Loucy (cell line): ENCODE measurements around the gene ACSL5.

ENCODE experiments used
- CTCF ChIP-seq: fragments of 200-600 bp; sonication (generic); conservative IDR thresholded peaks from 2 replicates; pipeline ENCODE4 v1.5.1; 2014; ENCODE audit warnings: mild to moderate bottlenecking, antibody characterized with exemption, low read length
- EZH2phosphoT487 ChIP-seq: fragments of 200-600 bp; IDR thresholded peaks from 2 replicates; pipeline ENCODE4 v1.6.1; 2018; ENCODE audit warnings: antibody characterized with exemption, mild to moderate bottlenecking, moderate library complexity, borderline replicate concordance

- no peak for TF ChIP-seq CTCF
- TF ChIP-seq EZH2phosphoT487: no peak
Observed at GRCh38 chr10:112336556-112337201, 37.2 kb upstream of the ACSL5 start.
